Measurements from ENCODE around the gene CHGA. TPM values are rescaled to one million over a fixed set of nuclear protein-coding genes. Genes with fewer than 3 reads are reported as not detected.

Gene CHGA
- total RNA-seq, 1 experiment from 2014 or later = not detected

DNA sequence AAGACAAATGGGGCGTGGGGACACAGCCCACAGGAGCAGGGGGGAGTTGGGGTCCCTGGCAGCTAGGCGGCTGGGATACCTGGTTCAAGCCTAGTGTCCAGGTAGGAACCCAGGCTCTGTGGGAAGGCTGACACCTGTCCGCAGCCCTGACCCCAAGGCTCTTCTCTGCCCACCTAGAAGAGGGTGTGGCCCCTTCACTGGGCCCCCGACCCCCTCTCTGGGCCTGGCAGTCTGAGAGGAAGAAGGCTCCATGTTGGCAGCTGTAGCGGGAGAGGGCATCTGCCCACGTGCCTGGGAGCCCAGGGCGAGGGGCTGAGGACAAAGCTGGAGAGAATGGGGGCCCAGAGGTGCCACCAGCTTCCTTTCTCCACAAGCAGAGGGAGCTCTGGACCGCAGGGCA is 10.5 kb downstream of the CHGA start:
- no peak for DNase-seq (ENCODE audit: low read depth, low spot score)
- Histone ChIP-seq H3K27ac (ENCODE audit: low read length) (no peak overlapping the region), H3K27me3 (ENCODE audit: control insufficient read depth, insufficient read depth, low read length) (no peaks in the 10 kb centered on the region), H3K4me3 (ENCODE audit: low read depth in 2 of 2, low read length in 2 of 2) (no peak overlapping the region), H3K36me3 (ENCODE audit: control insufficient read depth, insufficient read depth, low read length) (no peaks in the 10 kb centered on the region), H3K9me3 (ENCODE audit: control insufficient read depth, insufficient read depth, low read depth, low read length) (no peaks in the 10 kb centered on the region), H3K4me1 (ENCODE audit: control insufficient read depth, insufficient read depth, low read length) (no peaks in the 10 kb centered on the region)
- POLR2A ChIA-PET = no interaction called here
- intact Hi-C loops (cut with micrococcal nuclease; ENCODE audit: unreplicated experiment) = no loop called here
- no peak for TF ChIP-seq POLR2AphosphoS5 (IDR thresholded peaks at IDR 0.05; ENCODE audit: low read depth, low read length)
- TF ChIP-seq, protein P1, sequence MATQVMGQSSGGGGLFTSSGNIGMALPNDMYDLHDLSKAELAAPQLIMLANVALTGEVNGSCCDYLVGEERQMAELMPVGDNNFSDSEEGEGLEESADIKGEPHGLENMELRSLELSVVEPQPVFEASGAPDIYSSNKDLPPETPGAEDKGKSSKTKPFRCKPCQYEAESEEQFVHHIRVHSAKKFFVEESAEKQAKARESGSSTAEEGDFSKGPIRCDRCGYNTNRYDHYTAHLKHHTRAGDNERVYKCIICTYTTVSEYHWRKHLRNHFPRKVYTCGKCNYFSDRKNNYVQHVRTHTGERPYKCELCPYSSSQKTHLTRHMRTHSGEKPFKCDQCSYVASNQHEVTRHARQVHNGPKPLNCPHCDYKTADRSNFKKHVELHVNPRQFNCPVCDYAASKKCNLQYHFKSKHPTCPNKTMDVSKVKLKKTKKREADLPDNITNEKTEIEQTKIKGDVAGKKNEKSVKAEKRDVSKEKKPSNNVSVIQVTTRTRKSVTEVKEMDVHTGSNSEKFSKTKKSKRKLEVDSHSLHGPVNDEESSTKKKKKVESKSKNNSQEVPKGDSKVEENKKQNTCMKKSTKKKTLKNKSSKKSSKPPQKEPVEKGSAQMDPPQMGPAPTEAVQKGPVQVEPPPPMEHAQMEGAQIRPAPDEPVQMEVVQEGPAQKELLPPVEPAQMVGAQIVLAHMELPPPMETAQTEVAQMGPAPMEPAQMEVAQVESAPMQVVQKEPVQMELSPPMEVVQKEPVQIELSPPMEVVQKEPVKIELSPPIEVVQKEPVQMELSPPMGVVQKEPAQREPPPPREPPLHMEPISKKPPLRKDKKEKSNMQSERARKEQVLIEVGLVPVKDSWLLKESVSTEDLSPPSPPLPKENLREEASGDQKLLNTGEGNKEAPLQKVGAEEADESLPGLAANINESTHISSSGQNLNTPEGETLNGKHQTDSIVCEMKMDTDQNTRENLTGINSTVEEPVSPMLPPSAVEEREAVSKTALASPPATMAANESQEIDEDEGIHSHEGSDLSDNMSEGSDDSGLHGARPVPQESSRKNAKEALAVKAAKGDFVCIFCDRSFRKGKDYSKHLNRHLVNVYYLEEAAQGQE (IDR thresholded peaks at IDR 0.05; ENCODE audit: insufficient read depth in 1 of 2, low read depth in 2 of 2, low read length in 1 of 2) = no peak
- ATAC-seq = no peak
- BruUV-seq (replicated peaks) = no TSS peak
- in situ Hi-C loops (cut with HindIII; ENCODE audit: low pct_unique_long_range_greater_than_20kb, low sequenced_read_pairs) = no loop called here
- CTCF ChIA-PET = no interaction called here

DNA sequence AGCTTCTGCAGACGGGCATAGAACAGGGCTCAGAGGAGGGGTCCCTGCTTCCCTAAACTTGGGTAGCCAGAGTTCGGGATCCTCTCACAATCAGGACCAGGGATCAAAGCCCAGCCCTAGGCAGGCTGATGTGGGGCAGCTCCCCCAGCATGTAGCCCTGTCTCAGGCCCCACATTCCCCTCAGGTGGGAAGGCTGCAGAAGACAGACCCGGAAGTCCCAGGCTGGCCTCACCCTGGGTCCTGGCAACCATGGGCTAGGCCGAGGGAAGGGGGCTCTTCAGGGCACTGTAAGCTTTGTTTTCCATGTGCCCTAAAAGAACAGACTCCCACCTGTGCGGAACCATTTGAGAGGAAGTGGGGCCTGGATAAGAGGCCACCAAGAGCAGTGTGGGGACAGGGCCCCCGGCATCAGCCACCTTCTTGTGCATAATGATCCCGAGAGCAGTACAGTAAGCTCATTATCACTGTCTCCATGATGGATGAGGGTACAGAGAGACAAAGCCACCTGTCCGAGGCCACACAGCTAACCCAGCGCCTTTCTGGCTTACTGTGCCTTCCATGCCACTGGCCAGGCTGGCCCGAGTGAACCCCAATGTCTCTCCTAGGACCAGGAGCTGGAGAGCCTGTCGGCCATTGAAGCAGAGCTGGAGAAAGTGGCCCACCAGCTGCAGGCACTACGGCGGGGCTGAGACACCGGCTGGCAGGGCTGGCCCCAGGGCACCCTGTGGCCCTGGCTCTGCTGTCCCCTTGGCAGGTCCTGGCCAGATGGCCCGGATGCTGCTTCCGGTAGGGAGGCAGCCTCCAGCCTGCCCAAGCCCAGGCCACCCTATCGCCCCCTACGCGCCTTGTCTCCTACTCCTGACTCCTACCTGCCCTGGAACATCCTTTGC is 11.5 kb downstream of the CHGA start:
- H3K4me1 ChIP-seq (ENCODE audit: control insufficient read depth, insufficient read depth, low read length) = no peaks in the 10 kb centered on the region
- in situ Hi-C loops (cut with HindIII; ENCODE audit: low pct_unique_long_range_greater_than_20kb, low sequenced_read_pairs) (no loop called here), intact Hi-C loops (cut with micrococcal nuclease; ENCODE audit: unreplicated experiment) (no loop called here)
- TF ChIP-seq, protein P1 (IDR thresholded peaks at IDR 0.05; ENCODE audit: insufficient read depth in 1 of 2, low read depth in 2 of 2, low read length in 1 of 2) = no peak
- TF ChIP-seq SIN3A (IDR thresholded peaks at IDR 0.05; ENCODE audit: borderline replicate concordance, insufficient read depth, low read depth, low read length) (no peak), TCF7L2 (IDR thresholded peaks at IDR 0.05; ENCODE audit: low read depth, low read length) (no peak), POLR2AphosphoS5 (IDR thresholded peaks at IDR 0.05; ENCODE audit: low read depth, low read length) (no peak)
- TF ChIP-seq, protein P2, sequence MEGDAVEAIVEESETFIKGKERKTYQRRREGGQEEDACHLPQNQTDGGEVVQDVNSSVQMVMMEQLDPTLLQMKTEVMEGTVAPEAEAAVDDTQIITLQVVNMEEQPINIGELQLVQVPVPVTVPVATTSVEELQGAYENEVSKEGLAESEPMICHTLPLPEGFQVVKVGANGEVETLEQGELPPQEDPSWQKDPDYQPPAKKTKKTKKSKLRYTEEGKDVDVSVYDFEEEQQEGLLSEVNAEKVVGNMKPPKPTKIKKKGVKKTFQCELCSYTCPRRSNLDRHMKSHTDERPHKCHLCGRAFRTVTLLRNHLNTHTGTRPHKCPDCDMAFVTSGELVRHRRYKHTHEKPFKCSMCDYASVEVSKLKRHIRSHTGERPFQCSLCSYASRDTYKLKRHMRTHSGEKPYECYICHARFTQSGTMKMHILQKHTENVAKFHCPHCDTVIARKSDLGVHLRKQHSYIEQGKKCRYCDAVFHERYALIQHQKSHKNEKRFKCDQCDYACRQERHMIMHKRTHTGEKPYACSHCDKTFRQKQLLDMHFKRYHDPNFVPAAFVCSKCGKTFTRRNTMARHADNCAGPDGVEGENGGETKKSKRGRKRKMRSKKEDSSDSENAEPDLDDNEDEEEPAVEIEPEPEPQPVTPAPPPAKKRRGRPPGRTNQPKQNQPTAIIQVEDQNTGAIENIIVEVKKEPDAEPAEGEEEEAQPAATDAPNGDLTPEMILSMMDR (IDR thresholded peaks at IDR 0.05) = no peak
- no TSS peak for BruUV-seq (replicated peaks)
- no peaks in the 10 kb centered on the region for H3K27me3 ChIP-seq (ENCODE audit: control insufficient read depth, insufficient read depth, low read length)
- CTCF ChIA-PET = no interaction called here
- H3K36me3 ChIP-seq (ENCODE audit: control insufficient read depth, insufficient read depth, low read length) = no peaks in the 10 kb centered on the region
- POLR2A ChIA-PET = no interaction called here
- ATAC-seq (no peak), DNase-seq (ENCODE audit: low read depth, low spot score) (no peak)
- H3K4me3 ChIP-seq (ENCODE audit: low read depth in 2 of 2, low read length in 2 of 2) = no peak overlapping the region
- H3K27ac ChIP-seq (ENCODE audit: low read length) = no peak overlapping the region
- H3K9me3 ChIP-seq (ENCODE audit: control insufficient read depth, insufficient read depth, low read depth, low read length) = no peaks in the 10 kb centered on the region

Data from Panc1 (cell line).